Skeletal muscle satellite cell (primary cell): ENCODE measurements around the gene AGBL1.

Source experiments
- H3K27me3 ChIP-seq: 2 replicates; pipeline ENCODE4 v1.7.0; 2013; ENCODE audit warnings: low read length; ENCODE audit not compliant: control insufficient read depth, insufficient read depth
- H3K36me3 ChIP-seq: 2 replicates; pipeline ENCODE4 v1.7.0; 2013; ENCODE audit warnings: mild to moderate bottlenecking, control low read depth, low read length; ENCODE audit not compliant: insufficient read depth
- H3K4me1 ChIP-seq: 2 replicates; pipeline ENCODE4 v1.7.0; 2013; ENCODE audit warnings: low read length; ENCODE audit not compliant: control insufficient read depth, insufficient read depth
- H3K4me2 ChIP-seq: 2 replicates; pipeline ENCODE4 v1.7.0; 2013; ENCODE audit warnings: mild to moderate bottlenecking, low read length
- H3K4me3 ChIP-seq: 2 replicates; pipeline ENCODE4 v1.7.0; 2013; ENCODE audit warnings: low read length
- H3K9ac ChIP-seq: 2 replicates; pipeline ENCODE4 v1.7.0; 2013; ENCODE audit warnings: mild to moderate bottlenecking, low read depth, low read length, moderate library complexity
- H3K9me3 ChIP-seq: replicated peaks from 2 replicates; pipeline ENCODE4 v1.7.0; 2013; ENCODE audit warnings: mild to moderate bottlenecking, control low read depth, low read length

AGBL1 gene

DNA sequence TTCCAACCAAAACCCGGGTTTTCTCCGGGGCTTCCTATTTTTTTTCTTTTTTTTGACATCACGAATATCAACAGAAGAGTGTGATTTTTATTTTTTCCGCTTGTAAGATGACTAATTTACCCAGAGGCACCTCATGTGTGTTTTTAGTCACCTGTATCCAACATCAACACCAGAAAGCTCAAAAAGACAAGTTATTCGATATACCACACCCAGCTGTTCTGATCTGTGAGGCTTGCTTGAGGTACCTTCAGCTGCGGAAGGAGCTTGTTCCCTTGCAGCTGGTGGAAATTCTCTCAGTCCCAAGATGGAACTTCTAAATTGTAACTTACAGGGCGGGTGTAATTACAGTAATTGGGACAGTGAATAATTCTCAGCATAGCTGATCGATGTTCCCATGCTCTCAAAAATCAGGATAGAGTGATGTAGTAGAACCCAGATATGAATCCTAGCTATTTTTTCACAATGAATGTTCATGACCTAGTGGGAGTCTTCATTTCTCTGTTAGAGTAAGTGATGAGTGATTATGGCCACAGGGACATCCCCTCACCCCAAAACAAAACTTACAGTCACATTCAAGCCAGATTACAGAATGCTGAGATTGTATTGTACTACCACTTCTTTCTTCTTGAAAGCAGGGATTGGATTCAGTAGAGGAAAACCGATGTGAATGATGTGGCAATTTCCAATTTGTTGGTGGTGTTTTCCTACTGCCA lies 232.1 kb downstream of the AGBL1 start:
- Histone ChIP-seq H3K4me1 (peaks cover 2% of the 10 kb centered on the region), H3K4me2 (no peak overlapping the region), H3K4me3 (no peak overlapping the region)

DNA sequence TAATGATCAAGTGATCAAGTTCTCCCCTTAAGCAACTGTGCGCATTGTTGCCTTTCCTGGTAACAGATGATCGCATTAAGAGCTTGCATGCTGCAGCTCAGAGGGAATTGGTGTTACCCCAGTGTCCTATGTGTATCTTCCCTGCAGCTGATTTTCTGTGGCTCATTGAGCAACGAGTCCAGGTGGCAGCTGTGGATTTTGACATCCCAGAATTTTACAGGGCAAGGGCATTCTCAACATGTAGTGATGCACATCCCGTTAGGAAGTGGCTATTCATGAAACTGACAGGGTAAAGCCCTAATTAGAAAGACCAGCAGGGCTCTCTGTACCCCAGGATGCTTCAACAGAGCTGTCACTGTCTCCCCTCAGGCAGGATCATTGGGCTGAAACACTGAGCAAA lies 232.8 kb downstream of the AGBL1 start:
- Histone ChIP-seq H3K4me2 (no peak overlapping the region), H3K4me1 (peaks cover 2% of the 10 kb centered on the region), H3K9me3 (no peaks in the 10 kb centered on the region), H3K36me3 (no peaks in the 10 kb centered on the region), H3K4me3 (no peak overlapping the region), H3K9ac (no peak overlapping the region), H3K27me3 (no peaks in the 10 kb centered on the region)

More for the DNA sequence above, 232.1 kb downstream of the AGBL1 start:
- no peak overlapping the region for H3K9ac ChIP-seq
- H3K36me3 ChIP-seq = no peaks in the 10 kb centered on the region
- no peaks in the 10 kb centered on the region for H3K9me3 ChIP-seq
- no peaks in the 10 kb centered on the region for H3K27me3 ChIP-seq

DNA sequence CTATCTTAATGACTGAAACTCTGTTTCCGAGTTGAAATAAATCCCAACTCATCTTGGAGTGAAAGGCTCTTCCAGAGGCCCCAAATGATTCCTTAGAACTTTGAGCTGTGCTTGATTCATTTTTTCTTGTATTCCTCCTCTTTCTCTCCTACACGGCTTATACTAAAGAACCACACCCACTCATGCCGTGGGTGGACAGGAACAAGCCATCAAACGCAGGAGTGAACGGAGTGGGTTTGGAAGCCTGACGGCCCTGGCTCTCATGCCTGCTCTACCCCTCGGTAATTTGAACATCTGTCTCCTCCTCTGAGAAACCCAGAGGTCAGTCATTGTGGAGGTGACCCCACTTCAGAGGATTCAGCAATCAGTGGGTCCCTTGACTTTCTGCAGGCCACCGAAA lies 236.5 kb downstream of the AGBL1 start:
- no peaks in the 10 kb centered on the region for H3K9me3 ChIP-seq
- H3K4me1 ChIP-seq = peaks cover 2% of the 10 kb centered on the region
- H3K4me3 ChIP-seq = no peak overlapping the region
- H3K4me2 ChIP-seq = no peak overlapping the region
- H3K36me3 ChIP-seq = no peaks in the 10 kb centered on the region
- H3K27me3 ChIP-seq = no peaks in the 10 kb centered on the region
- no peak overlapping the region for H3K9ac ChIP-seq

DNA sequence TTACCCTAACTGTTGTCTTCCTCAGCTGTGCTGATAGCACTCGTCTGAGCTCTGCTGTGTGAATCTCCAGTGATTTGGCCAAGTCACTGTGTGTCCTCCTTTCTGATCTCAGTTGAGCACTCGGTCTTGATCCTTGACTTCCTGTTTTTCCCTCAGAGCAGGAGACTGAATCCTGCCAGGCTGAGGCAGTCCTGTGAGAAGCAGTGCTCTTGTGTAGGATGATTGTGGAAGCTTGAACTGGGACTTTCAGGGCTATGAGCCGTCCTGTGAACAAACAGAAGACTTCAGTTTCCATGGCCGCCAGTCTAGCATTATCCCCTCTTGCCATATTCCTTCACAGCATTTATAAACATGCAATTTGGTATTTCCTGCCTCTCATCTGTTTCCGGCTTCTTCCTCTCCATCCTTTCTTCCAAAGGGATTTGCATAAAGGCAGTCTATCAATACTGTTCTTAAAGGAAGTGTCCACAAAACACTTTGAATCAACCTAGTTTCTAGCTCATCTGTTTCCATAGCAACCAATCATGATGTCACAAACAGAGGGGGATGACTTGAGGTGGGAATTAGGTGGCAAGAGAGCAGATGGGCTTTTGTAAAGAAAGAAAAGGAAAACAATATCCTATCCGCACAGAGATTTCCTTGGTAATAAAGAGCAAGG lies 237.2 kb downstream of the AGBL1 start:
- Histone ChIP-seq H3K9me3 (no peaks in the 10 kb centered on the region), H3K9ac (no peak overlapping the region)

DNA sequence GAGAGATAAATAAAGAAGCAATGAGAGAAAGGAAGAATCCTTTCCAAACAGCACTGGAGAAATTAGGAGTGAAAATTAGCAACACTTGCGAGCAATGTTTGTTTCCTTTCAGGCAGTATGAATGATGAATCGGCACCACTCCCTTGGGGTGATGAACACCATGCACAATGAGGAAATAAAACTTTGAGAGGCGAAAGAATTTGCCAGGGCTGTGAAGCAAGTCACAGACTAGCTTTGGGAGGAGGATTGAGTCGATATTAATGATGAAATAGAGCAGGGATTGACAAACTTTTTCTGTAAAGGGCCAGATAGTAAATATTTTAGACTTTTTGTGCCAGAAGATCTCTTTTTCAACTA lies 237.7 kb downstream of the AGBL1 start:
- no peaks in the 10 kb centered on the region for H3K27me3 ChIP-seq
- no peaks in the 10 kb centered on the region for H3K36me3 ChIP-seq
- H3K9me3 ChIP-seq = no peaks in the 10 kb centered on the region
- H3K4me2 ChIP-seq = no peak overlapping the region
- peaks cover 2% of the 10 kb centered on the region for H3K4me1 ChIP-seq
- H3K4me3 ChIP-seq = no peak overlapping the region
- no peak overlapping the region for H3K9ac ChIP-seq

More for the DNA sequence above, 237.2 kb downstream of the AGBL1 start:
- peaks cover 2% of the 10 kb centered on the region for H3K4me1 ChIP-seq
- no peaks in the 10 kb centered on the region for H3K36me3 ChIP-seq
- H3K27me3 ChIP-seq = no peaks in the 10 kb centered on the region
- no peak overlapping the region for H3K4me2 ChIP-seq
- no peak overlapping the region for H3K4me3 ChIP-seq

DNA sequence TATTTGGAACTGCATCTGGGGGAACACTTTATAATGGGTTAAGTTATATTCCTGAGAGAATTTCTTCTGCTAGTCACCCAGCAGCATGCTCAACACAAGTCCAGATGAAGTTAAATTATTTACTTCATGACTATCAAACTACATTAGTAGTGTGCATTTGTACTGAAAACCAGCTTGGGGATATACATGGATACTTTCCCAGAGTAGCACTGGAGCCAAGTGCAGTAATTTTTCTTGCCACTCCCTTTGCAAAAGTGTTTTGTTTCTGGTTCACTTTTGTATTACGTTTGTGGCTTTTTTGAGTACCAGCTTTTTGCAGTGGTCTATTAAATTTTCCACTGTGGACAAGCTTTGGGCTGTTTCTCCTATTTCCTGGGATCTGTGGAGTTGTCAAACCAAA lies 243.0 kb downstream of the AGBL1 start:
- Histone ChIP-seq H3K9ac (no peak overlapping the region), H3K4me3 (no peak overlapping the region), H3K4me2 (no peak overlapping the region), H3K36me3 (no peaks in the 10 kb centered on the region), H3K9me3 (no peaks in the 10 kb centered on the region), H3K27me3 (no peaks in the 10 kb centered on the region), H3K4me1 (no peaks in the 10 kb centered on the region)

DNA sequence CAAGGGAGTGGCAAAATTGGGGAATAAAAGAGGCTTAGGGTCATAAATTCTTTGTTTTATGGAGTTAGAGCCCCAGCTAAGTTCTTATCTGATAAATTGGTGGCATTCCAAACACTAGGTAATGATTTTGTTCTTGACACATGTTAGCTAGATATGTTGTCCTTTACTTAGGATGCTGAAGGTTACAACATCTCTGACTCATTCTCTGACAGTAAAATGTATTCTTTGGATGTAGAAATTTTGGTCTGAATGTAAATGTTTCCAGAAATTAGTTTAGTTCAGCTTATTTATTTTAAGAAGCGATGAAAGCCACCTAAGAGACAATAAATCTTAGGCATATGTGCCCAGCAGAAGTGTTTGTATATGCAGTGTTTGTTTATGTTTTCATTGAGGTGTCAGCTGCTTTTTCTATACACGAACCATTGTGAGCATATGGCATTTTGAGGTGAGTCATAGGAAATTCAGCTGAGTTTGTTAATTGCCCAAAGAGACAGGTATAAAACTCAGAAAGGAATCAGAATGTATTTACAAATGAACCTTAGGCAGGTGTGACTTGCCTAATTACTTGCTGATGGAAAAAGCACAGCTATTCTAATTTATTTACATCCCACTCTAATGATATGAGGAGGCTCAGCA lies 247.7 kb downstream of the AGBL1 start:
- no peaks in the 10 kb centered on the region for H3K27me3 ChIP-seq
- no peak overlapping the region for H3K4me2 ChIP-seq
- H3K4me3 ChIP-seq = no peak overlapping the region
- no peak overlapping the region for H3K9ac ChIP-seq
- H3K4me1 ChIP-seq = no peaks in the 10 kb centered on the region
- peaks cover 12% of the 10 kb centered on the region for H3K9me3 ChIP-seq
- H3K36me3 ChIP-seq = no peaks in the 10 kb centered on the region

DNA sequence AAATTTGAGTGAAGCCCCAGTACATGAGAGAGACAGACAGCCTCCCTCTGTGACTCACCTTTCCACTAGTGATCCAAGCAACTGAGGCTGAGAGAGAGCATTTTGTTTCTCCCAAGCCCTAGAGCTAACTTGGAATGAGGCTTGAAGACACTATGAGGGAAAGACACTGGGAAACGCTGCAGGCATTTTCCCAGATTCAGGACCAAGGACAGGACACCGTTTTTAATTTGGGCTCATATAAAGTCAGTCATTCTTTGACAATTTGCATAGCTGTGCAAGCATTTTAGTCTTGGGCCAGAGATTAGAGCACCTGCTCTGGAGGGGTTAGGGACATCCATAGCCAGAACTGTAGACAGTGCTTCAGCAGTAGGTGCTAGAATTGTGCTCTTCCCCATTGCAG lies 249.0 kb downstream of the AGBL1 start:
- H3K4me3 ChIP-seq = no peak overlapping the region
- H3K4me1 ChIP-seq = no peaks in the 10 kb centered on the region
- no peaks in the 10 kb centered on the region for H3K27me3 ChIP-seq
- H3K9ac ChIP-seq = no peak overlapping the region
- H3K4me2 ChIP-seq = no peak overlapping the region
- no peaks in the 10 kb centered on the region for H3K36me3 ChIP-seq
- peaks cover 12% of the 10 kb centered on the region for H3K9me3 ChIP-seq

DNA sequence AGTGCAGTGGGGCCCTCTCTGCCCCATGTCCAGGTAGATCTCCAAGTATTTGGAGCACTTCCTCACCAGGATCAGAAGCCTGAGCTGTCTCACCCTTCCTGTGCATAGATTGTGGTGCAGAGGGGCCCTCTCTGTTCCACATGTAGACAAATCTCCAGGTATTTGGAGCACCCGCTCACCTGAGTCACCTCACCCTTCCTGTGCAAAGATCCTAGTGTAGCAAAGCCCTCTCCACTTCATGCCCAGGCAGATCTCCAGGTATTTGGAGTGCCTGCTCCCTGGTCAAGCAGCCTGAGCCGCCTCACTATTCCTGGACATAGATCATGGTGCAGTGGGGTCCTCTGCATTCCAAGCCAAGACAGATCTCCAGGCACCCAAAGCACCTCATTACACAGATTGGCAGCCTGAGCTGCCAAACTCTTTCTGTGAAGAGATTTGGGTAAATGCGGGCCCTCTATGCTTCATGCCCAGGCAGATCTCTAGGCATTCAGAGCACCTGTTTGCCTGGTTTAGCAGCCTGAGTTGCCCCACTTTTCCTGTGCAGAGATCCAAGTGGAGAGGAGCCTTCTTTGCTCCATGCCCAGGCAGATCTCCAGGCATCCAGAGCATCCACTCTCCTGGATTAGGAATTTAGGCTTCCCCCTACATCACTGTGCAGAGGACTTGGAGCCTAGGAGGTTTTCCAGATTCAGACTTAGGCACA lies 249.8 kb downstream of the AGBL1 start:
- Histone ChIP-seq H3K9me3 (peaks cover 12% of the 10 kb centered on the region), H3K4me1 (no peaks in the 10 kb centered on the region), H3K27me3 (no peaks in the 10 kb centered on the region), H3K4me2 (no peak overlapping the region), H3K9ac (no peak overlapping the region), H3K4me3 (no peak overlapping the region), H3K36me3 (no peaks in the 10 kb centered on the region)

DNA sequence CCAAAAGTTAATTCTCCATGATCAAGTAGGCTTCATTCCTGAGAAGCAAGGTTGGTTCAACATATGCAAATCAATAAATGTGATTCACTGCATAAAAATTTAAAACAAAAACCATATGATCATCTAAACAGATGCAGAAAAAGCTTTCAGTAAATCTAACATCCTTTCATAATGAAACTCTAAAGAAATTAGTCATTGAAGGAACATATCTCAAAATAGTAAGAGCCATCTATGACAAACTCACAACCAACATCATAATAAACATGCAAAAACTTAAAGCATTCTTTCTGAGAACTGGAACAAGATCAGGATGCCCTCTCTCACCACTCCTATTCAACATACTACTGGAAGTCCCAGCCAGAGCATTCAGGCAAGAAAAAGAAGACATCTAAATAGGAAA lies 254.1 kb downstream of the AGBL1 start:
- H3K36me3 ChIP-seq = no peaks in the 10 kb centered on the region
- H3K4me1 ChIP-seq = peaks cover 16% of the 10 kb centered on the region
- H3K9me3 ChIP-seq = peaks cover 11% of the 10 kb centered on the region
- H3K4me3 ChIP-seq = no peak overlapping the region
- no peaks in the 10 kb centered on the region for H3K27me3 ChIP-seq
- no peak overlapping the region for H3K9ac ChIP-seq
- no peak overlapping the region for H3K4me2 ChIP-seq

DNA sequence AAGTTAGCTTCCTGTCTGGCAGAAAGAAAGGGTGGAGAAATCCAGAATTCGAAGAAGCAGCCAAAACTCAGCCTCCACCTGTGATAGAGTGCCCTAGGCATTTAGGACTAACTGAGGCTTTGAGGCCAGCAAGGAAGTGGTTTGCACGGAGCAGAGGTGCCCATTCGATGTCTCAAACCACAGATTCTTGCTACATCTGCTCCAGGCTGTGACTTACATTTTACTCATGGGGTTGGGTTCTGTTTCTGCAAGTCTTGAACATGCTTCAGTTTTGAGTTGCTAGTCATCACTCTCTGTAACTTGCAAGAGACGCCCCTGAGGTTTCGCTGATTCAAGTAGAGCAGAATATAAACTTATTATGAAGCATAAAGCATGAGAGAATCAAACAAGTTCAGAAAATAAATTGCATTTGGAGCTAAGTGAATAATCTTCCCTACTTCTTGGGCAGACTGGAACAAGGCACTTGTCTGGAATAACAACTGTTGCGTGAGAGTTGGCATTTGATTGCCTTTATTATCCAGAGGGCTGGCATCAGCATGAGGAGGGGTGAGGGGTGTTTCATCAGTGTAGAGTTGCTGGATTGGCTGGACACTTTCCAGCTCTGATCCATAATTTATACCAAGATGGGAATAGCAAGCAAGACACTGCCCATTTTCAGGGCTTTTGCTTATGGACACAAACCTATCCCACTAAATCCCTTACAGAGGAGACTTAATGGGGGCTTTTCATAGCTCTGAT lies 256.5 kb downstream of the AGBL1 start:
- H3K9ac ChIP-seq = peak overlapping the region; percentile 1
- no peaks in the 10 kb centered on the region for H3K9me3 ChIP-seq
- H3K4me2 ChIP-seq = peak overlapping the region; percentile 59
- peaks cover 16% of the 10 kb centered on the region for H3K4me1 ChIP-seq
- no peaks in the 10 kb centered on the region for H3K36me3 ChIP-seq
- H3K27me3 ChIP-seq = no peaks in the 10 kb centered on the region
- H3K4me3 ChIP-seq = no peak overlapping the region
